ENCODE data around the gene NRP1. TPM values are rescaled to one million over a fixed set of nuclear protein-coding genes. Genes with fewer than 3 reads are reported as not detected.

NRP1 gene
- total RNA-seq, 2 donors from 2014 or later: 23.0 to 37.1 TPM

DNA sequence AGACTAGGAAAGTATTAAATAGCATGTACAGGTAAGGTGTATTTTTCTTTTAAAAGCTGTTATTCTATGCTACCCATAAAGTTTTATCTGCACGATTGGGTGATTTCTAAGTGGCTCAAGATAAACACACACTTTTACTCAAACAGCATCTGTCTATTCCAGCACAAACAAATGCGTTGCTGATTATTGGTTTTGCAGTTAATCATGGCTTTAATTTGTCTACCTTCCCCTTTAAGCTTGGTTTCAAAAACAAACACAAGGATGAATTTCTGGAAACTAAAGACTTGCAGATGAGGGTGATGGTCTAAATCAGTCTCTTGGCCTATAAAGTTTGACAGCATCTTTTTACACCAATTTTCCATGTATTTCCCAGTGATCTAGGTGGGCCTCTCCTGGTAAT lies 94.2 kb downstream of the NRP1 start:
- intact Hi-C loops (cut with DNase I): no loop called here
- TF ChIP-seq POLR2A (IDR thresholded peaks at IDR 0.05) (no peak), POLR2AphosphoS5 (IDR thresholded peaks at IDR 0.05) (no peak)
- TF ChIP-seq, protein P1, sequence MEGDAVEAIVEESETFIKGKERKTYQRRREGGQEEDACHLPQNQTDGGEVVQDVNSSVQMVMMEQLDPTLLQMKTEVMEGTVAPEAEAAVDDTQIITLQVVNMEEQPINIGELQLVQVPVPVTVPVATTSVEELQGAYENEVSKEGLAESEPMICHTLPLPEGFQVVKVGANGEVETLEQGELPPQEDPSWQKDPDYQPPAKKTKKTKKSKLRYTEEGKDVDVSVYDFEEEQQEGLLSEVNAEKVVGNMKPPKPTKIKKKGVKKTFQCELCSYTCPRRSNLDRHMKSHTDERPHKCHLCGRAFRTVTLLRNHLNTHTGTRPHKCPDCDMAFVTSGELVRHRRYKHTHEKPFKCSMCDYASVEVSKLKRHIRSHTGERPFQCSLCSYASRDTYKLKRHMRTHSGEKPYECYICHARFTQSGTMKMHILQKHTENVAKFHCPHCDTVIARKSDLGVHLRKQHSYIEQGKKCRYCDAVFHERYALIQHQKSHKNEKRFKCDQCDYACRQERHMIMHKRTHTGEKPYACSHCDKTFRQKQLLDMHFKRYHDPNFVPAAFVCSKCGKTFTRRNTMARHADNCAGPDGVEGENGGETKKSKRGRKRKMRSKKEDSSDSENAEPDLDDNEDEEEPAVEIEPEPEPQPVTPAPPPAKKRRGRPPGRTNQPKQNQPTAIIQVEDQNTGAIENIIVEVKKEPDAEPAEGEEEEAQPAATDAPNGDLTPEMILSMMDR (IDR thresholded peaks at IDR 0.05): no peak
- 43% methylated on average over 2 of the region's 2 CpGs for WGBS

DNA sequence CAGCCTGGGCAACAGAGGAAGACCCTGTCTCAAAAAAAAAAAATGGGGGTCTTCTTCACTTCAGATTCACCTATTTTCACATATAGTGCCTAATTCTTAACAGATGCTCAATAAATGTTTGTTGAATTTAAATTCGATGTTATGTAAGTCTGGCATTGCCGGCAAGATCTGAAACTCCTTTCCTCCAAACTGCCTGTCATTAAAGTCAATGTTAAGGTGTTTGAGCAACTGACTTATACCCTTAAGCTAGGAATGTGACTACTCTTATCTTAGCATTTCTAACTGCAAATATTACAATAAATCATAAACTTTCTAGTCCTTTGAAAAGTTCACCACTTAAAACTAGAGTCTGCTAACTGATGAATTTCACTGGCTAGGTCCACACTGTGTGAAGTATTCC lies 95.2 kb downstream of the NRP1 start:
- TF ChIP-seq POLR2A (IDR thresholded peaks at IDR 0.05) (no peak), POLR2AphosphoS5 (IDR thresholded peaks at IDR 0.05) (no peak)
- TF ChIP-seq, protein P1 (IDR thresholded peaks at IDR 0.05): no peak
- WGBS: 82% methylated on average over 2 of the region's 2 CpGs
- Histone ChIP-seq H3K27me3 (replicated peaks; ENCODE audit: insufficient read depth) (no peaks in the 10 kb centered on the region), H3K27ac (no peak overlapping the region), H3K4me3 (no peak overlapping the region), H3K4me1 (replicated peaks) (no peaks in the 10 kb centered on the region), H3K36me3 (no peaks in the 10 kb centered on the region), H3K9me3 (no peaks in the 10 kb centered on the region)
- DNase-seq (ENCODE audit: low spot score): no peak
- intact Hi-C loops (cut with DNase I): no loop called here

More for the DNA sequence above, 94.2 kb downstream of the NRP1 start:
- no peak for DNase-seq (ENCODE audit: low spot score)
- Histone ChIP-seq H3K4me1 (replicated peaks) (no peaks in the 10 kb centered on the region), H3K9me3 (no peaks in the 10 kb centered on the region), H3K4me3 (no peak overlapping the region), H3K36me3 (no peaks in the 10 kb centered on the region), H3K27ac (no peak overlapping the region), H3K27me3 (replicated peaks; ENCODE audit: insufficient read depth) (no peaks in the 10 kb centered on the region)

DNA sequence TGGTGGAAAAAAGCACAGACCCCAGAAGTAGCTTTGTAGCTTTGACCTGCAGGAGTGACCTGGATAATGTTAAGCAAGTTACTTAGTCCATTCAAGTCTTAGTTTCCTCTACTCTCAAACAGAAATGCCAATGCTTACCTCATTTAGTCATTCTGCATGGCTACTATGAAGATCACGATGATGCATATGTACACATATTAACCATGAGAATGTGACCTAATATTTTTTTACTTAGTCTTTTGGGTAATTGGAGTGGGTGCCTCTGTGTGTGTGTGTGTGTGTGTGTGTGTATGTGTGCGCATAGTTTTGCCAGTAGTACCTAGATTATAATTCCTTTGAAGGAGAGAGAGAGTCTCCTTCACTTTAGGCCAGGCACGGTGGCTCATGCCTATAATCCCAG lies 95.8 kb downstream of the NRP1 start:
- Histone ChIP-seq H3K27me3 (replicated peaks; ENCODE audit: insufficient read depth) (no peaks in the 10 kb centered on the region), H3K4me3 (no peak overlapping the region), H3K36me3 (no peaks in the 10 kb centered on the region), H3K4me1 (replicated peaks) (no peaks in the 10 kb centered on the region), H3K9me3 (no peaks in the 10 kb centered on the region), H3K27ac (no peak overlapping the region)
- WGBS: 95% methylated on average over 3 of the region's 3 CpGs
- no peak for DNase-seq (ENCODE audit: low spot score)
- intact Hi-C loops (cut with DNase I): no loop called here
- TF ChIP-seq POLR2AphosphoS5 (IDR thresholded peaks at IDR 0.05): no peak
- TF ChIP-seq POLR2A (IDR thresholded peaks at IDR 0.05): no peak
- TF ChIP-seq, protein P1 (IDR thresholded peaks at IDR 0.05): no peak

GRCh38 chr10:33237736-33238624 lies 96.5 kb downstream of the NRP1 start:
- no peaks in the 10 kb centered on the region for H3K4me1 ChIP-seq (replicated peaks)
- H3K27me3 ChIP-seq (replicated peaks; ENCODE audit: insufficient read depth): no peaks in the 10 kb centered on the region
- 91% methylated on average over 8 of the region's 8 CpGs for WGBS
- no peaks in the 10 kb centered on the region for H3K36me3 ChIP-seq
- intact Hi-C loops (cut with DNase I): no loop called here
- DNase-seq (ENCODE audit: low spot score): no peak
- no peaks in the 10 kb centered on the region for H3K9me3 ChIP-seq
- no peak overlapping the region for H3K4me3 ChIP-seq
- no peak for TF ChIP-seq POLR2AphosphoS5 (IDR thresholded peaks at IDR 0.05)
- TF ChIP-seq, protein P1 (IDR thresholded peaks at IDR 0.05): no peak
- TF ChIP-seq POLR2A (IDR thresholded peaks at IDR 0.05): no peak
- no peak overlapping the region for H3K27ac ChIP-seq

DNA sequence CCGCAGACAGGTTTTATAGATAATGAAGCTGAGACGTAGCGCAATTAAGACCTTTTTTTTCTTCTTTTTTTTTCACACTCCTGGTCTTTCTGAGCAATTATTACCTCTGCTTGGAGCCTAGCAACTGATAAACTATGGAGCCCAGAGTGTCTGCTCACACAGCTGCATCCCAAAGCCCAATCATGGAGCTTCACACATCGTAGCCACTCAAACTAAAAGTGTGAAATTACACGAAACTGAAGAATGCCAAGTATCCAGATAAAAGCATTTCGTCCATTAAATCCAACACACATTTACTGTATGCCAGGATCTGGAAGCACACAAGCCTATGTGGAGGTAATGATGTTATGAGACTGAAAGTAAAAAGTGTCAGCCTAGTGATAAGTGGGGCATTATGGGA lies 97.6 kb downstream of the NRP1 start:
- intact Hi-C loops (cut with DNase I): no loop called here
- no peaks in the 10 kb centered on the region for H3K36me3 ChIP-seq
- no peaks in the 10 kb centered on the region for H3K4me1 ChIP-seq (replicated peaks)
- H3K4me3 ChIP-seq: no peak overlapping the region
- no peak for DNase-seq (ENCODE audit: low spot score)
- H3K27ac ChIP-seq: no peak overlapping the region
- TF ChIP-seq POLR2AphosphoS5 (IDR thresholded peaks at IDR 0.05): no peak
- TF ChIP-seq POLR2A (IDR thresholded peaks at IDR 0.05): no peak
- TF ChIP-seq, protein P1 (IDR thresholded peaks at IDR 0.05): no peak
- H3K27me3 ChIP-seq (replicated peaks; ENCODE audit: insufficient read depth): no peaks in the 10 kb centered on the region
- 90% methylated on average over 6 of the region's 6 CpGs for WGBS
- no peaks in the 10 kb centered on the region for H3K9me3 ChIP-seq
